ENCODE results near the gene CADM2. TPM values are rescaled to one million over a fixed set of nuclear protein-coding genes. Genes with fewer than 3 reads are reported as not detected.

Gene CADM2
- total and polyA plus RNA-seq, 2 experiments from 2014 or later: 13.3 to 47.5 TPM

- H3K27me3 ChIP-seq (ENCODE audit: insufficient read depth): no peaks in the 10 kb centered on the region
- Mint-ChIP-seq H3K27me3 (ENCODE audit: insufficient read depth, low read depth, poor library complexity) (no peaks in the 10 kb centered on the region), H3K9me3 (no peaks in the 10 kb centered on the region), H3K27ac (peak overlapping the region; percentile 86), H3K4me3 (no peak overlapping the region), H3K4me1 (peaks cover 10% of the 10 kb centered on the region), H3K36me3 (ENCODE audit: low read depth) (no peaks in the 10 kb centered on the region)
- H3K4me3 ChIP-seq: no peak overlapping the region
- H3K9me2 ChIP-seq (ENCODE audit: insufficient read depth): no peaks in the 10 kb centered on the region
- no peak for TF ChIP-seq REST (IDR thresholded peaks at IDR 0.05; ENCODE audit: unreplicated experiment)
- TF ChIP-seq EZH2phosphoT487 (IDR thresholded peaks at IDR 0.05; ENCODE audit: unreplicated experiment): no peak
- TF ChIP-seq NANOG (IDR thresholded peaks at IDR 0.05; ENCODE audit: borderline replicate concordance): no peak
- TF ChIP-seq EZH2 (IDR thresholded peaks at IDR 0.05; ENCODE audit: low read depth, unreplicated experiment): no peak
- TF ChIP-seq ZNF462 (CRISPR knock-in tag; IDR thresholded peaks at IDR 0.05): no peak
- no peak for TF ChIP-seq CREB1 (CRISPR knock-in tag; IDR thresholded peaks at IDR 0.05; ENCODE audit: low read depth)
- no peak for TF ChIP-seq STAT1 (IDR thresholded peaks at IDR 0.05; ENCODE audit: unreplicated experiment)
- TF ChIP-seq JUNB (IDR thresholded peaks at IDR 0.05; ENCODE audit: unreplicated experiment): no peak
- no peak for TF ChIP-seq ZNF331 (CRISPR knock-in tag; IDR thresholded peaks at IDR 0.05; ENCODE audit: low read depth)
- TF ChIP-seq ETS1 (IDR thresholded peaks at IDR 0.05): no peak
- TF ChIP-seq CTCF (conservative IDR thresholded peaks at IDR 0.05; ENCODE audit: low read depth in 2 of 2): no peak
- no peak for TF ChIP-seq ZNF114 (CRISPR knock-in tag; IDR thresholded peaks at IDR 0.05)
- no peak for TF ChIP-seq POLR2AphosphoS5 (IDR thresholded peaks at IDR 0.05; ENCODE audit: low read depth)
- DNase-seq (ENCODE audit: low spot score) (no peak), ATAC-seq (no peak)
- H3K4me1 ChIP-seq (ENCODE audit: insufficient read depth): no peaks in the 10 kb centered on the region
- H3K27ac ChIP-seq (ENCODE audit: low read depth): no peak overlapping the region
- H3K79me2 ChIP-seq (replicated peaks; ENCODE audit: insufficient read depth): no peaks in the 10 kb centered on the region
- H3F3A ChIP-seq (replicated peaks; ENCODE audit: low read depth): no peaks in the 10 kb centered on the region
- no peaks in the 10 kb centered on the region for H4K20me1 ChIP-seq (replicated peaks; ENCODE audit: insufficient read depth)
- H3K36me3 ChIP-seq (ENCODE audit: insufficient read depth): no peaks in the 10 kb centered on the region
- H2AFZ ChIP-seq: no peak overlapping the region
- H3K4me2 ChIP-seq: no peak overlapping the region
Observed at GRCh38 chr3:85162905-85163304, 204.1 kb downstream of the CADM2 start.
